ENCODE data around the gene PCBP3. TPM values are rescaled to one million over a fixed set of nuclear protein-coding genes. Genes with fewer than 3 reads are reported as not detected.

The PCBP3 gene
- total RNA-seq, 1 experiment from 2014 or later: 10.9 TPM

DNA sequence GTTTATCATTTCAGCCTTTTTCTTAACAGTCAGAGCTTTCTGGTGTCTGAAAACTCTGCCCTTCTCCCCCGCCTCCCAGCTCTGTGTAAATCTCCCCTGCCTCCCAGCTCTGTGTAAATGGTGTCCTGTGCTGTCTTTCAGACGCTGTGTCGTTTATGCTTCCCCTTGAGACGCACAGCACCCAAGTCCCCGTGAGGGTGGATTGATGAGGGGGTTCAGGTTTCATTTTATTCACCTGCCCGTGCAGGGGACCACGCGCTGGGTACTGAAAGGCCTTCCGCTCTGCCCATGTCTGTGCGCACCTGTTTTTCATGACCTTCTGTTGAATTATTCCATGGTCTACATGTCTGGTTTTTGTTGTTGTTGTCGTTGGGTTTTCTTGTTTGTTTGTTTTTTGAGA, 229.9 kb downstream of the PCBP3 start:
- DNase-seq: no peak
- Histone ChIP-seq H2AFZ (ENCODE audit: low read length) (no peak overlapping the region), H3K9ac (ENCODE audit: extremely low read depth, insufficient read length, low read length) (no peak overlapping the region), H3K79me1 (ENCODE audit: insufficient read depth, low read depth, low read length, poor library complexity, severe bottlenecking) (no peaks in the 10 kb centered on the region), H3K14ac (ENCODE audit: insufficient read depth, low read length) (no peak overlapping the region), H3K4me2 (ENCODE audit: insufficient read depth, insufficient read length, low read length) (no peak overlapping the region), H3K56ac (ENCODE audit: insufficient read length, low read depth, low read length) (no peak overlapping the region), H3K27ac (ENCODE audit: insufficient read length, low read depth, low read length) (no peak overlapping the region), H3K9me3 (ENCODE audit: control insufficient read depth, low read depth, low read length) (no peaks in the 10 kb centered on the region), H2BK5ac (ENCODE audit: insufficient read length, low read length) (no peak overlapping the region), H2BK120ac (ENCODE audit: low read depth, low read length, poor library complexity, severe bottlenecking) (no peak overlapping the region), H3K4me1 (ENCODE audit: insufficient read depth, low read length) (no peaks in the 10 kb centered on the region), H2BK12ac (ENCODE audit: insufficient read length, low read depth, low read length) (no peak overlapping the region), H3K23me2 (ENCODE audit: insufficient read length, low read depth, low read length, poor library complexity, severe bottlenecking) (no peaks in the 10 kb centered on the region), H3K4ac (ENCODE audit: low read depth, low read length) (no peak overlapping the region), H2BK15ac (ENCODE audit: low read depth, low read length) (no peak overlapping the region), H2AK5ac (ENCODE audit: insufficient read length, low read length) (no peak overlapping the region), H4K91ac (ENCODE audit: insufficient read length, low read depth, low read length) (no peak overlapping the region), H3K27me3 (ENCODE audit: insufficient read depth, low read length) (no peaks in the 10 kb centered on the region), H3K79me2 (ENCODE audit: insufficient read depth, low read length) (no peaks in the 10 kb centered on the region), H4K20me1 (ENCODE audit: control insufficient read depth, insufficient read depth, insufficient read length) (no peaks in the 10 kb centered on the region), H4K5ac (ENCODE audit: insufficient read length, low read depth, low read length) (no peak overlapping the region), H4K8ac (replicated peaks; ENCODE audit: insufficient read length, low read depth, low read length) (no peak overlapping the region), H3K23ac (ENCODE audit: insufficient read length, low read depth, low read length) (no peak overlapping the region), H2BK20ac (ENCODE audit: low read depth, low read length, poor library complexity, severe bottlenecking) (no peak overlapping the region), H3T11ph (ENCODE audit: low read length) (no peak overlapping the region), H3K18ac (ENCODE audit: insufficient read length, low read depth, low read length) (no peak overlapping the region)
- TF ChIP-seq CTCF (conservative IDR thresholded peaks at IDR 0.05): no peak
- peak overlapping the region in 1 of 3 experiments; percentile 35; a peak in 2 of 7 replicates for H3K27ac Mint-ChIP-seq
- no peaks in the 10 kb centered on the region for H3K36me3 Mint-ChIP-seq (ENCODE audit: insufficient read depth in 1 of 3, low read depth in 3 of 3)
- 0 out of 2 replicates have a peak, but pooled peaks cover 2% of the 10 kb centered on the region for H3K27me3 Mint-ChIP-seq (ENCODE audit: low read depth)
- no peaks in the 10 kb centered on the region for H3K4me1 Mint-ChIP-seq
- no peak overlapping the region for H3K4me3 Mint-ChIP-seq
- WGBS (ENCODE audit: extremely low coverage, insufficient read length, low lambda C conversion rate): no CpG with 5 or more reads among the region's 11 CpGs
- no peaks in the 10 kb centered on the region for H3K9me3 Mint-ChIP-seq
